ENCODE data around the gene GPR63.
"Not testable (repeated sequence)": the region's sequence is repeated elsewhere in the genome, so short reads cannot be mapped to it uniquely, and the experiment has no call there.

GPR63 gene, protein sequence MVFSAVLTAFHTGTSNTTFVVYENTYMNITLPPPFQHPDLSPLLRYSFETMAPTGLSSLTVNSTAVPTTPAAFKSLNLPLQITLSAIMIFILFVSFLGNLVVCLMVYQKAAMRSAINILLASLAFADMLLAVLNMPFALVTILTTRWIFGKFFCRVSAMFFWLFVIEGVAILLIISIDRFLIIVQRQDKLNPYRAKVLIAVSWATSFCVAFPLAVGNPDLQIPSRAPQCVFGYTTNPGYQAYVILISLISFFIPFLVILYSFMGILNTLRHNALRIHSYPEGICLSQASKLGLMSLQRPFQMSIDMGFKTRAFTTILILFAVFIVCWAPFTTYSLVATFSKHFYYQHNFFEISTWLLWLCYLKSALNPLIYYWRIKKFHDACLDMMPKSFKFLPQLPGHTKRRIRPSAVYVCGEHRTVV

DNA sequence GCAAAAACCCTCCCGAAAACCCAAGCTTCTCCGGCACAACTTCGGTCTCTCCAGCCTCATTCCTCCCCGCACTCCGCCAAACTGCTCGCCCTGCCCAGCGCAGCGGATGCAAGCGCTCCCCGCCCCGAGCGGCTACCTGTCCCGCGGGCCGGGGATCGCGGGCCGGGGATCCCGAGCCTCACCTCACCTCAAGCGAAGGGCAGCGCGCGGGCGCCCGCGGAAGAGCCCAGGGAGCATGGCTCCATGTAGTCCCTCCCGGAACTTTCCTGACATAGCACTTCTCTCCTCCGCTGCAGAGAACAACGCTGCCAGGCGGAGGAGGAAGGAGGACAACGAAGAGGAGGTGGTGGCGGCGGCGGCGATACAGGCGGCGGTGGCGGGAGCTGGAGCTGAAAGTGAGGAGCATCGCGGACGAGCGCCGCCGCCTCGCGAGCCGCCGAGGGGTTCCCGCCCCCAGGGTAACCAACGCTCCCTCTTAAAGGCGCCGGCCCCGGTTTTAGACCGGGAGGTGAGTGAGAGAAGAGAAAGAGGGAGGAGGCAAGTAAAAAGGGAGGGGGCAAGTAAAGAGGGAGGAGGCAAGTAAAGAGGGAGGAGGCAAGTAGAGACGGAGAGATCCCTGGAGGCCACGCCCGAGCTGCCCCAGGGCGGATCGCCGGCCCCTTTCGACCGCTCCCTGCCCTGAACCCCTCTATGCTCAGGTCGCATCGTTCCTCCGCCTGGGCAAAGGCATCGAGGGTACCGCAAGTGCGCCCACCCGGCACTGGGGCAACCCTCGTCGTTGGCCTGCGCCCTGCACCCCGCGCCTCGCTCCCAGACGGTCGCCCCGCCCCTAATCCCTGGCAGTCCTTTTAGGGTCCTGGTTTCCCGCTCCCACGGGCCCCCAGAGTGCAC is at the start of gene GPR63:
Gene GPR63 (minus strand): TSS at position 397 of the 891 bp plus-strand sequence. CDS start 37,746 bp downstream, outside the sequence.
- DNase-seq: no peak

GRCh38 chr6:96886519-96886918 is 49.2 kb upstream of the GPR63 start:
- no peak for DNase-seq

DNA sequence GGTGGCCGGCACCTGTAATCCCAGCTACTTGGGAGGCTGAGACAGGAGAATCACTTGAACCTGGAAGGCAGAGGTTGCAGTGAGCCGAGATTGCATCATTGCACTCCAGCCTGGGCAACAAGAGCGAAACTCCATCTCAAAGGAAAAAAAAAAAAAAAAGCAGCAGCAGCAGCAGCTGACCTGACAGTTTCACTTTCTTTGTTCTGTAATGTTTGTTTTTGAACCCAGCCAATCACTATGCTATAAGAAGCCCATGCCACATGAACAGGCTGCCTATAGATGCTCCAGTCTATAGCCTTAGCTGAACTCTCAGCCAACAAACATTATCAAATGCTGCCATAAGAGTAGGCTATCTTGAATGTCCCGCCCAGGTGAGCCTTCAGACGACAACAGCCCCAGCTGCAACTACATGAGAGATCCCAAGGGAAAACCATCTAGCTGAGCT is 47.9 kb upstream of the GPR63 start:
- DNase-seq: not testable (repeated sequence)

GRCh38 chr6:96878143-96878542 is 40.9 kb upstream of the GPR63 start:
- DNase-seq: no peak

DNA sequence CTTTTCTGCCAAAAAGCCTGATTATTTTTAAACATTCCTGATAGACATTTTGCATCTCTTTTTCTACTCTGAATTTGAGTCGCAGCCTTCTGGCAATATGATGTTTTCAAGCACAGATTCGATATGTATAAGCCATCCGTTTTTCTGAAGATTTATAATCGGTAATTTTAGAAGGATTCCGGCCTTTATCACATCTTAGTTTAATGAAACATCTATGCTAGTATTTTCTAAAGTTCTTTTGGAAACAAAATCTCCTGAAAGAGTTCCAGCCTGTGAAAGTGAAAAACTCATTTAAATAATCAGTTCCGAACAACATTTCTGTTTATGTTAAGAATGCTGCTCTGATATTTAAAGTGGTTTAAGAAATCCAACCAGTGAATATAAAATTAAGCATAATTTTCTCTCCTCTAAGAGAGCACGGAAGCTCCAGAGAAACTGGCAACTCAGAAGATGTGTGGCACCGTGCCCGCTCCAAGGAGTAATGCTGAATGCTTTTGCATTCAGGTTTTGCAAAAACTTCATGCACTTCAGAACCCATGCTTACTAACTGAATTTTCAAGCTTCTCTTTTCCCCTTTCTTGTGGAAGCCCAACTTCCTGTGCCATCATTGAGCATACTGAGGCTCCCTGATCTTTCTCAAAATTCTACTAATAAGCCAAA is 39.7 kb upstream of the GPR63 start:
- DNase-seq: no peak

GRCh38 chr6:96872976-96873375 is 35.7 kb upstream of the GPR63 start:
- DNase-seq: no peak

- DNase-seq: no peak
Observed at GRCh38 chr6:96865055-96865405, 27.8 kb upstream of the GPR63 start.

DNA sequence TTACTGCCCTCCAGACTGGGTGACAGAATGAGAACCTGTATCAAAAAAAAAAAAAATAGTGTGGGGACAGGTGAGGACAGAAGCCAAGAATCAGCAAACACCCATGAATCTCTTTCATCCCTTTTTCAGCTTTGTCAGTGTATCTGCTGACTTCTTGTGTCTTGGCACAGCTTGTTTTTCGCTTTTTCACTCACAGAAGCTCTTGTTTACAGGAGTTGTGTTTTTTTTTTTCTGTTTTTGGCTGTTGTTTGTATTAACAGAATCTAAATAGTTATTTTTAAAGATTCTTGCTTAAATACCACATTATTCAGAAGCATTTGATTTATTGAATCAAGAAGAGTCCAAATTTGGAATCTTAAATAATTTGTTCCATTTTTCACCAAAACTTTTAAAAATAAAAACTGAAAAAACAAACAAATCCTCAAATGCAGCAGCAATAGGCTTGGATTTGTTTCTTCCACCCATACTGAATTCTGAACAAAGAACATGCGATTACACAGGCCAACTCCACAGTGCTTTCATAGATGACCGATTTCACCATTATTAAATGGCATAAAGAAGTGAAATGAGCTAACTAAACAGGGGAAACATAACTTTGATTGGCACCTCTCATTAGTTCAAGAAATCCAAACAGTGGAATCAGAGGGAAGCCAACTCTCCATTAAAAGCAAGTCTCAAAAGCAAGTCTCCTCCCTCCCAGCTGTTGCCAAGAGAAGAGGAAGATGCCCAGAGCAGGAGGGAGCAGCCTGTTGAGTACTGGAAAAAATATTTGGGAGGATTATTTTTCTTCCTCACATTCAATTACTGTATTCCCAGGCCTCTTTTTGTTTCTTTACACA is 27.2 kb upstream of the GPR63 start:
- no peak for DNase-seq

GRCh38 chr6:96862560-96862959 is 25.3 kb upstream of the GPR63 start:
- no peak for DNase-seq

DNA sequence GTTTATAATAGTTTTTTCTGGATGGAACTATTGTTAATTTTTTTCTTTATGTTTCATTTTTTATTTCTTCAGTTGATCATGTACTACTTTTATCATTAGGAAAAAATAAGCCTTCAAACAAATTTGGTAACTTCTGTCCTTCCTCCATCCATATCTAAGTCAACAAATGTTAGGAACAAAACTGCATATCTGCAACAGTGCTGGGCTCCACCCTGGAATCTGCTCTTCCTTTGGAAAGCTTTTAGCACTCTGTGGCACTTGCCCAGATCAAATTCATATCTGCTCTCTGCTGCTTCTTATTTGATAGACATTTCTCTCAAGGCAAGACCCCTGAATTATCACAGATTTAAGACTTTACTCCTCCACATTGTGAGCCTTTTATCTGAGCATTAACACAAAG is 24.3 kb upstream of the GPR63 start:
- DNase-seq: no peak

GRCh38 chr6:96856856-96857255 is 19.6 kb upstream of the GPR63 start:
- no peak for DNase-seq

DNA sequence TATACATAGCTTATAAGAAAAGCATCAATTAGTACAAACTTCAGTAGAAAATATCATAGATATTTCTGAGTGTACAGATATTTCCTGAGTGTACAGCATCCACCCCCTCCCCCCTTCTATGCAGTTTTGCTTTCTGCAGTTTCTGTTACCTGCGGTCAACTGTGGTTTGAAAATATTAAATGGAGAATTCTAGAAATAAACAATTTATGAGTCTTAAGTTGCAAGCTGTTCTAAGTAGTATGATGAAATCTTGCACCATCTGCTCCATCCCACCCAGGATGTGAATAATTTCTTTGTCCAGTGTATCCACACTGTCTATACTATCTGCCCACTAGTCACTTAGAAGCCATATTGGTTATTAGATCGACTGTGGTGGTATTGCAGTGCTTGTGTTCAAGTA is 15.8 kb upstream of the GPR63 start:
- no peak for DNase-seq

GRCh38 chr6:96852605-96853004 is 15.3 kb upstream of the GPR63 start:
- DNase-seq: no peak

GRCh38 chr6:96851858-96852257 is 14.6 kb upstream of the GPR63 start:
- no peak for DNase-seq

DNA sequence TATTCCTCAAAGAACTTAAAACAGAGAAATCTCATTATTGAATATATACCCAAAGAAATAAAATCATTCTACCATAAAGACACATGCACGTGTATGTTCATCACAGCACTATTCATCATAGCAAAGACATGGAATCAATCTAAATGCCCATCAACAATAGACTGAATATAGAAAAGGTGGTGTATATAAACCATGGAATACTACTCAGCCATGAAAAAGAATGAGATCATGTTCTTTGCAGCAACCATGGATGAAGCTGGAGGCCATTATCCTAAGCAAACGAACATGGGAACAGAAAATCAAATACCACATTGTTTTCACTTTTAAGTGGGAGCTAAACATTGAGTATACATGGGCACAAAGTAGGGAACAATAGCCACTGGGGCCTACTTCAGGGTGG is 12.3 kb upstream of the GPR63 start:
- DNase-seq: no peak

- no peak for DNase-seq
Observed at GRCh38 chr6:96844530-96844929, 7.3 kb upstream of the GPR63 start.

DNA sequence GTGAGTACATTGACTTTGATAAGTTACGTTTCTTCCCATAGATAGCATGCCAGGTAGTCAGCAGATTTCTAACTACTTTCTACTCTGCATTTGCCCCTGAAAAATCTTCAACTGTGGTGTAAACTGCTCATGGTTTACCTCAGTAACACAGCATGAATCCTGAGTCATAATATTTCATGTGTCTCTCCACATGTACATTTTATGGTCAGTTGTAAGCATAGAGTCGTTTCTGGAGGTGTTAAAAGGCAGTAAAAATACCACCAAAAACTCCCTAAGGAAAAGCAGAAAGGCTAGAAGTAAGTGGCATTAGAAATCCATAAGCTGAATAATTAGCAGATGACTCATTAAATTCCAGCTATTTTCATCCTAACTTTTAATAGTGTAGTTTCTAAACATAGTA is 4.1 kb upstream of the GPR63 start:
- DNase-seq: no peak

DNA sequence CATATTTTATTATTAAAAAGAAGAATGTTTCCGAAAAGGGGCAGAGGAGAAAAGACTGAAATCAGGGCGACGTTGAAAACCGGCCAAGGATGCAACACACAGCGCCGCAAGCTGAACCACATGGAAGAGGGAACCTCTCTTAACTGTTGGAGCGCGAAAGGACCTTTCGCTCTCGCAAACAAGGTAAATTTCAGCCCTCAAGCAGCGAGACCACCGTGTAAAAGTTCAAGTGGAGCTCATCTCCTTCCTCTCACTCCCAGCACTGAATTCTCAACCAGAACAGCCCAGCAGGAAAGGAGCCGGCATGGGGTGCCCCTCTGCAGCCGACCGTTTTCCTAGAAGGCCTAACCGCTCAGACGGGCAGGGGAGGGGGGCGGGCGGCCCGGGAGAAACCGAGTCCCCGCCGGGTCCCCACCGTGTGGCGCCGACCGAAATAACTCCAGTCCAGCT is 621 bp downstream of the GPR63 start:
- no peak for DNase-seq

DNA sequence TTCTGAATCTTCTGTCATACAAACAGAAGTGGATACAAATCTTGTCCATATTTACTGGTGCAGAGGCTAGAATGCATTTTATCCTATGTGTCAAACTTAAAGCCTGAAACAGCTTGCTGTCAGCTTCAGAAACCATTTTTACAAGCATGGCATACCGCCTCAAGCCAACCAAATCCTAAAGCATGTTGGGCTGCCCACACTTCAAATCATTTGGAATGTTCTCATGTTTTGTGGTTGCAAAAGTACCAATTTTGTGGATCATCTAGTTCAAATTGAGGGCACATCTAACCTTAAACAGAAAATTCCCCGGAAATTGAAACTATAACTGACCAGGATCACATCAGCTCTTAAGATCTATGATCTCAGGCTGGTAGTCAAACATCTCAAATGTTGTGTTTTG is 3.2 kb downstream of the GPR63 start:
- DNase-seq: no peak

- DNase-seq: no peak
Observed at GRCh38 chr6:96832780-96833179, 4.5 kb downstream of the GPR63 start.

DNA sequence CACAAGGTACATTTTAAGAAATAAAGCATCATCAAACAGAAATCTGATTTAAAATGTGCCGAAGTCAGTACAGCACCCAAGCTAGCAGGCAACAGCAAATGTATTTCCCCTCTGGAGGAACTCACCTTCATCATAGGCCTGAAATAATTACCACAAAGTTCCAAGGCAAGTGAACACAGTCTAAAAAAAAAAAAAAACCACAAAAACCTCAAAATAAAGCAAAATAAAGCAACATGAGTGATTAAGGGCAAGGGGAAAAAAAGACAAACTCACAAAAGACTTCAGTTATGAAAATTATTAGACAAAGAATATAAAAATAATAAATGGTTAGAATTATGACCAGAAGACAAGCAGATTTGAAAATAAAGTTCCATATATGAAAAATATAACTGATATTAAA is 10.4 kb downstream of the GPR63 start:
- no peak for DNase-seq

DNA sequence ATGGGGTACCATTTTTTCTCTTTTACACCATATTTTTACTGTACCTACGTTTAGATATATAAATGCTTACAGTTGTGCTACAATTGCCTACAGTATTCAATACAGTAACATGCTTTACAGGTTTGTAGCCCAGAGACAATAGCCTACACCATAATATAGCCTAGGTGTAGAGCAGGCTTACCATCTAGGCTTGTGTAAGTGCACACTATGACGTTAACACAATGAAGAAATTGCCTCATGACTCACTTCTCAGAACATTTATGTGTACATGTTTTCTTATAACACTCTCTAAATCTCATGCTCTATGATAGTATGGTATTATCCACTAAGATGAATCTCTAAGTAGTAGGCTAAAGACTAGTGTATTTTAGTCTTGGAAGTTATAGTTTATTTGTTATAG is 13.5 kb downstream of the GPR63 start:
- DNase-seq: no peak

GRCh38 chr6:96821034-96821433 is 16.2 kb downstream of the GPR63 start:
- DNase-seq: no peak
